H1 (cell line): ENCODE results near the gene UTP15. TPM values are rescaled to one million over a fixed set of nuclear protein-coding genes. Genes with fewer than 3 reads are reported as not detected.

Experiments
- CTCF ChIA-PET: fragments of 300-600 bp; sonication (Branson Sonifier 250); formaldehyde crosslinking; loops from one replicate; lab custom pipeline; 2021; ENCODE audit not compliant: partially characterized antibody; lab: Charles Lee
- POLR2A ChIA-PET: fragments of 300-600 bp; sonication (Branson Sonifier 250); formaldehyde crosslinking; loops from one replicate; lab custom pipeline; 2021; ENCODE audit warnings: inconsistent platforms; ENCODE audit not compliant: partially characterized antibody; lab: Charles Lee
- DNase-seq, 2 experiments: peaks; one replicate each; pipeline versions ENCODE4 v3.0.0 to v3.0.0-alpha.2; 2010 to 2022; ENCODE audit warnings: low spot score in 2 of 2, low read depth in 1 of 2, mixed read lengths in 1 of 2
- FAIRE-seq: peaks from 2 replicates; lab custom pipeline; 2011; peaks lifted over from hg19 to GRCh38; lab: Jason Lieb, UNC
- H2AFZ ChIP-seq: 2 replicates; pipeline ENCODE4 v1.8.1; 2012; ENCODE audit warnings: low read length, inconsistent platforms
- H2AK5ac ChIP-seq: 2 replicates; pipeline ENCODE4 v1.6.1; 2013; ENCODE audit warnings: low read depth, low read length
- H2BK120ac ChIP-seq: replicated peaks from 2 replicates; pipeline ENCODE3; 2013; ENCODE audit warnings: low read depth, low read length, inconsistent platforms
- H2BK12ac ChIP-seq: 2 replicates; pipeline ENCODE4 v1.6.1; 2013; ENCODE audit warnings: low read depth, low read length
- H2BK15ac ChIP-seq: 2 replicates; pipeline ENCODE4 v1.6.1; 2013; ENCODE audit warnings: low read length
- H2BK20ac ChIP-seq: 2 replicates; pipeline ENCODE4 v1.6.1; 2013; ENCODE audit warnings: low read length
- H2BK5ac ChIP-seq: 2 replicates; pipeline ENCODE4 v1.6.1; 2013; ENCODE audit warnings: low read depth, low read length
- H3K14ac ChIP-seq: 2 replicates; pipeline ENCODE4 v1.6.1; 2013; ENCODE audit warnings: inconsistent platforms; ENCODE audit not compliant: insufficient read length
- H3K18ac ChIP-seq: 2 replicates; pipeline ENCODE4 v1.6.1; 2013; ENCODE audit warnings: low read length; ENCODE audit errors: extremely low read depth
- H3K23ac ChIP-seq: 2 replicates; pipeline ENCODE4 v1.6.1; 2013; ENCODE audit warnings: inconsistent platforms; ENCODE audit not compliant: insufficient read length
- H3K23me2 ChIP-seq: 2 replicates; pipeline ENCODE4 v1.6.1; 2013; ENCODE audit warnings: low read depth, low read length
- H3K27ac ChIP-seq: 2 replicates; pipeline ENCODE4 v1.6.1; 2011; ENCODE audit warnings: low read depth, low read length, inconsistent platforms
- H3K27me3 ChIP-seq, 4 experiments: replicated peaks in 1 of 4; 1 replicate in 1 of 4; 2 replicates in 3 of 4; pipeline versions ENCODE4 v1.6.1 to v1.8.1; 2011 to 2013; ENCODE audit warnings: low read length in 3 of 4, mild to moderate bottlenecking in 3 of 4, inconsistent platforms in 2 of 4, mixed read lengths in 2 of 4, moderate library complexity in 1 of 4; ENCODE audit not compliant: control insufficient read depth in 3 of 4, insufficient read depth in 3 of 4; ENCODE audit errors: extremely low read depth in 1 of 4
- H3K36me3 ChIP-seq, 4 experiments: 2 replicates each; pipeline versions ENCODE4 v1.6.1 to v1.8.1; 2011 to 2013; ENCODE audit warnings: mild to moderate bottlenecking in 4 of 4, low read length in 3 of 4, moderate library complexity in 2 of 4, control low read depth in 1 of 4, inconsistent platforms in 1 of 4; ENCODE audit not compliant: insufficient read depth in 4 of 4, control insufficient read depth in 2 of 4
- H3K4ac ChIP-seq: replicated peaks from 2 replicates; pipeline ENCODE3; 2013; ENCODE audit warnings: low read length, low read depth, mixed read lengths, inconsistent platforms; ENCODE audit not compliant: insufficient read length
- H3K4me1 ChIP-seq, 4 experiments: replicated peaks in 1 of 4; 1 replicate in 1 of 4; 2 replicates in 3 of 4; pipeline versions ENCODE4 v1.6.1 to v1.8.1; 2011 to 2013; ENCODE audit warnings: low read length in 3 of 4, inconsistent platforms in 2 of 4, mixed read lengths in 1 of 4; ENCODE audit not compliant: insufficient read depth in 4 of 4, control insufficient read depth in 3 of 4
- H3K4me2 ChIP-seq, 2 experiments: 2 replicates each; pipeline versions ENCODE4 v1.6.1 to v1.8.1; 2011 to 2013; ENCODE audit warnings: low read depth in 2 of 2, low read length in 2 of 2, control low read depth in 1 of 2, inconsistent platforms in 1 of 2, mild to moderate bottlenecking in 1 of 2; ENCODE audit not compliant: insufficient read depth in 1 of 2
- H3K4me3 ChIP-seq, 4 experiments: fragments of 200-600, 300-600 bp in 1 of 4; sonication (generic), shearing (Covaris generic), sonication (Bioruptor Twin) in 1 of 4; 2 replicates each; pipeline versions ENCODE4 v1.5.1 to v1.8.1; 2011 to 2016; ENCODE audit warnings: low read length in 4 of 4, low read depth in 3 of 4, control low read depth in 2 of 4, inconsistent platforms in 2 of 4, mild to moderate bottlenecking in 2 of 4, mixed read lengths in 1 of 4, moderate library complexity in 1 of 4; ENCODE audit not compliant: insufficient read depth in 2 of 4; ENCODE audit errors: extremely low read depth in 1 of 4
- H3K56ac ChIP-seq: replicated peaks from 2 replicates; pipeline ENCODE3; 2013; ENCODE audit warnings: low read depth, mild to moderate bottlenecking, mixed read lengths, low read length, inconsistent platforms; ENCODE audit not compliant: insufficient read length
- H3K79me1 ChIP-seq: 2 replicates; pipeline ENCODE4 v1.6.1; 2013; ENCODE audit warnings: low read depth, low read length, control low read depth
- H3K79me2 ChIP-seq, 2 experiments: 2 replicates each; pipeline versions ENCODE4 v1.6.1 to v1.8.1; 2012 to 2013; ENCODE audit warnings: low read length in 2 of 2, mild to moderate bottlenecking in 2 of 2, inconsistent platforms in 1 of 2; ENCODE audit not compliant: insufficient read depth in 2 of 2, control insufficient read depth in 1 of 2
- H3K9ac ChIP-seq, 4 experiments: replicated peaks in 1 of 4; 1 replicate in 1 of 4; 2 replicates in 3 of 4; pipeline versions ENCODE4 v1.6.1 to v1.8.1; 2011 to 2013; ENCODE audit warnings: low read depth in 3 of 4, low read length in 3 of 4, control low read depth in 2 of 4, mild to moderate bottlenecking in 2 of 4, moderate library complexity in 2 of 4, inconsistent platforms in 1 of 4; ENCODE audit errors: extremely low read depth in 1 of 4
- H3K9me3 ChIP-seq, 2 experiments: 2 replicates each; pipeline versions ENCODE4 v1.6.1 to v1.8.1; 2012 to 2013; ENCODE audit warnings: mild to moderate bottlenecking in 2 of 2, moderate library complexity in 2 of 2, control low read depth in 1 of 2, inconsistent platforms in 1 of 2, low read depth in 1 of 2, low read length in 1 of 2, mixed read lengths in 1 of 2; ENCODE audit not compliant: insufficient read depth in 2 of 2
- H4K20me1 ChIP-seq, 2 experiments: replicated peaks in 1 of 2; 2 replicates each; pipeline versions ENCODE3 to v1.8.1; 2011 to 2013; ENCODE audit warnings: inconsistent platforms in 2 of 2, low read length in 2 of 2, mild to moderate bottlenecking in 1 of 2; ENCODE audit not compliant: insufficient read depth in 2 of 2, control insufficient read depth in 1 of 2
- H4K5ac ChIP-seq: 2 replicates; pipeline ENCODE4 v1.6.1; 2013; ENCODE audit warnings: low read length, low read depth, mixed read lengths, inconsistent platforms; ENCODE audit not compliant: insufficient read length
- H4K8ac ChIP-seq: 2 replicates; pipeline ENCODE4 v1.8.0; 2013; ENCODE audit warnings: mild to moderate bottlenecking, moderate library complexity, low read length, inconsistent platforms; ENCODE audit not compliant: insufficient read depth; ENCODE audit errors: extremely low read depth
- H4K91ac ChIP-seq: replicated peaks from 2 replicates; pipeline ENCODE3; 2013; ENCODE audit warnings: low read length, mixed read lengths, inconsistent platforms; ENCODE audit not compliant: insufficient read length
- BACH1 ChIP-seq: IDR thresholded peaks from 2 replicates; pipeline ENCODE4 v1.6.1; 2012; ENCODE audit warnings: low read length, improper control_type of control experiment
- BRCA1 ChIP-seq: IDR thresholded peaks from 2 replicates; pipeline ENCODE4 v1.6.1; 2012; ENCODE audit warnings: low read depth, low read length, improper control_type of control experiment
- EGR1 ChIP-seq: IDR thresholded peaks from 2 replicates; pipeline ENCODE4 v1.6.1; 2011; ENCODE audit warnings: low read depth, low read length, borderline replicate concordance
- GTF2F1 ChIP-seq: IDR thresholded peaks from 2 replicates; pipeline ENCODE4 v1.6.1; 2012; ENCODE audit warnings: low read depth, low read length, improper control_type of control experiment, borderline replicate concordance
- JUND ChIP-seq: IDR thresholded peaks from 2 replicates; pipeline ENCODE4 v1.6.1; 2011; ENCODE audit warnings: mild to moderate bottlenecking, improper control_type of control experiment, low read length
- MAFK ChIP-seq: IDR thresholded peaks from 2 replicates; pipeline ENCODE4 v1.6.1; 2012; ENCODE audit warnings: low read depth, mild to moderate bottlenecking, improper control_type of control experiment, low read length
- MAX ChIP-seq: IDR thresholded peaks from 2 replicates; pipeline ENCODE4 v1.6.1; 2012; ENCODE audit warnings: inconsistent platforms
- POLR2A ChIP-seq, 2 experiments: IDR thresholded peaks; 1 replicate in 1 of 2; 2 replicates in 1 of 2; pipeline ENCODE4 v1.6.1; 2011; ENCODE audit warnings: low read depth in 2 of 2, low read length in 2 of 2, mild to moderate bottlenecking in 2 of 2; ENCODE audit errors: control extremely low read depth in 1 of 2
- SIN3A ChIP-seq, 2 experiments: IDR thresholded peaks in 1 of 2; conservative IDR thresholded peaks in 1 of 2; 2 replicates each; pipeline ENCODE4 v1.6.1; 2011 to 2012; ENCODE audit warnings: low read length in 2 of 2, improper control_type of control experiment in 1 of 2, low read depth in 1 of 2, mild to moderate bottlenecking in 1 of 2
- SRF ChIP-seq: IDR thresholded peaks from 2 replicates; pipeline ENCODE4 v1.6.1; 2011; ENCODE audit warnings: mild to moderate bottlenecking, low read depth, low read length, moderate library complexity
- TAF1 ChIP-seq: IDR thresholded peaks from 2 replicates; pipeline ENCODE4 v1.6.1; 2011; ENCODE audit warnings: mild to moderate bottlenecking, low read depth, low read length
- TEAD4 ChIP-seq: IDR thresholded peaks from 2 replicates; pipeline ENCODE4 v1.6.1; 2012; ENCODE audit warnings: low read depth, low read length, inconsistent platforms, mixed read lengths
- YY1 ChIP-seq: IDR thresholded peaks from 2 replicates; pipeline ENCODE4 v1.6.1; 2011; ENCODE audit warnings: low read depth, mild to moderate bottlenecking, low read length
- ZNF274 ChIP-seq: IDR thresholded peaks from 2 replicates; pipeline ENCODE4 v1.7.0; 2012; ENCODE audit warnings: low read length, borderline replicate concordance; ENCODE audit errors: extremely low read depth
- WGBS, 2 experiments: shearing (Covaris generic) in 1 of 2; methylation state at CpG; one replicate each; pipeline versions ENCODE4 v1.1.6 to v1.1.7; 2013 to 2015; ENCODE audit warnings: low lambda C conversion rate in 2 of 2, mixed read lengths in 2 of 2, inconsistent platforms in 1 of 2, low coverage in 1 of 2, missing lambda C conversion rate in 1 of 2; ENCODE audit not compliant: insufficient replicate concordance in 2 of 2, insufficient coverage in 1 of 2, insufficient read length in 1 of 2; ENCODE audit errors: extremely low coverage in 1 of 2, missing lambda C conversion rate in 1 of 2; 5-methylcytosine and 5-hydroxymethylcytosine counted together
- polyA plus RNA-seq, 7 experiments: library from polyadenylated mRNA; depleted of rRNA in 3 of 7; stranded (reverse) in 5 of 7; unstranded in 2 of 7; fragments of >200 nt in 5 of 7; fragments of 200-250 nt in 2 of 7; gene quantifications; 1 replicate in 5 of 7; 2 replicates in 1 of 7; 4 replicates in 1 of 7; pipeline versions ENCODE4 v1.2.1 to v1.2.3, GENCODE V29; 2011 to 2013; ENCODE audit warnings: missing spikeins in 2 of 7, mixed read lengths in 2 of 7
- total RNA-seq: library from RNA; stranded (reverse); fragmentation: NEBNext Ultra II Directional; extraction: Animal tissue kit (Norgen Biotek cat#: 25700); gene quantifications from 2 replicates; pipeline ENCODE4 v1.2.1, GENCODE V29; 2021
- TF ChIP-seq, protein P1 (sequence below): IDR thresholded peaks from 2 replicates; pipeline ENCODE4 v1.6.1; 2012; ENCODE audit warnings: inconsistent platforms

Gene UTP15
- total and polyA plus RNA-seq, 2 of the 8 experiments (the other 6 are each of a cell fraction or from before 2014, with no cell fraction given) = 14.3 to 33.6 TPM

DNA sequence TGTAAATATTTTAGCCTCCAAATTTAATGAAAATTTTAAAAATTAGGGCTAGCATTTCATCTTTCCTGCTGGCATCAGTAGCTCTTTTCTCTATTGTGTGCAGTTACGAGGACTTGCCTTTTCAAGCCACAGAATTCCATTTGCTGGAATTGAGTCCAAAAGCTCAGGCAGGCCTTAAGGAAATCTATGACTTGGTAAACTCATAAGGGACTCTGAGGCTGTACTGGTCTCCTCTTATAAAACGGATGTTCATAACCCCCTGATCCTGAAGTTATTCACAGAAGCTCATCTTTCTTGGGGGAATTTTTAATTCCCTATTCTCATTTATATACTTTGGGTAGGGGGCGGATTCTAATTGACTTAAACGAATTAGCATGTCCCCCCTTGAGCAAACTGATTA is 23.5 kb upstream of the UTP15 start:
- Histone ChIP-seq H3K79me2 (no peaks in the 10 kb centered on the region), H2BK5ac (no peak overlapping the region), H3K9ac (no peak overlapping the region), H2BK20ac (no peak overlapping the region), H3K4ac (no peak overlapping the region), H3K27ac (no peak overlapping the region), H3K23me2 (peaks cover 1% of the 10 kb centered on the region; the same call in 1 of the 2 replicates), H2BK120ac (no peak overlapping the region)
- no peak for DNase-seq
- TF ChIP-seq TAF1 (no peak), EGR1 (no peak), ZNF274 (no peak), BRCA1 (no peak), YY1 (no peak), MAX (no peak), SRF (no peak), MAFK (no peak), BACH1 (no peak), SIN3A (conservative IDR thresholded peaks at IDR 0.05 in 1 of 2, IDR thresholded peaks at IDR 0.05 in 1 of 2; ENCODE audit: low read depth in 1 of 2, low read length in 2 of 2) (no peak), GTF2F1 (no peak), JUND (no peak), TEAD4 (no peak), POLR2A (IDR thresholded peaks at IDR 0.05; ENCODE audit: control extremely low read depth in 1 of 2, low read depth in 2 of 2, low read length in 2 of 2) (no peak)
- TF ChIP-seq, protein P1, sequence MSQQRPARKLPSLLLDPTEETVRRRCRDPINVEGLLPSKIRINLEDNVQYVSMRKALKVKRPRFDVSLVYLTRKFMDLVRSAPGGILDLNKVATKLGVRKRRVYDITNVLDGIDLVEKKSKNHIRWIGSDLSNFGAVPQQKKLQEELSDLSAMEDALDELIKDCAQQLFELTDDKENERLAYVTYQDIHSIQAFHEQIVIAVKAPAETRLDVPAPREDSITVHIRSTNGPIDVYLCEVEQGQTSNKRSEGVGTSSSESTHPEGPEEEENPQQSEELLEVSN = no peak
- TF ChIP-seq, all 59 proteins: peak for 0
- Histone ChIP-seq H3K36me3 (no peaks in the 10 kb centered on the region), H3K18ac (no peak overlapping the region; the same call in 1 of the 2 replicates), H3K79me1 (no peaks in the 10 kb centered on the region), H4K91ac (no peak overlapping the region), H3K4me2 (no peak overlapping the region), H3K56ac (no peak overlapping the region), H3K23ac (no peak overlapping the region), H4K5ac (no peak overlapping the region), H2BK15ac (no peak overlapping the region), H3K14ac (no peak overlapping the region), H2BK12ac (no peak overlapping the region), H3K27me3 (no peaks in the 10 kb centered on the region), H2AFZ (no peak overlapping the region), H3K4me1 (no peaks in the 10 kb centered on the region), H3K9me3 (no peaks in the 10 kb centered on the region), H3K4me3 (no peak overlapping the region), H4K8ac (no peak overlapping the region), H2AK5ac (no peak overlapping the region), H4K20me1 (no peaks in the 10 kb centered on the region)
- 86% methylated on average over 4 of the region's 4 CpGs; no CpG with 5 or more reads in 1 of the 2 experiments for WGBS, 2 experiments
- ChIA-PET POLR2A (interaction anchor here (0.8 to 1.5 kb wide), 3 partner anchors 43 to 587 kb away, joined by 3 read pairs; partner anchors contain the start of gene BTF3), CTCF (interaction anchor here (0.6 to 1.2 kb wide), 5 partner anchors 12 to 238 kb away, joined by 3 to 4 read pairs (median 4); no protein-coding TSS in a partner anchor)
- no peak for FAIRE-seq
